Motor neuron (in vitro differentiated cells): ENCODE measurements around the gene EXOSC3. TPM values are rescaled to one million over a fixed set of nuclear protein-coding genes. Genes with fewer than 3 reads are reported as not detected.
"Not testable (repeated sequence)": the region's sequence is repeated elsewhere in the genome, so short reads cannot be mapped to it uniquely, and the experiment has no call there.

ENCODE experiments used
- ATAC-seq, 8 experiments: fragments of 200-7000 bp; cut with Tn5 transposase; replicated peaks in 6 of 8; 2 replicates each; pipeline ENCODE4 v1.8.0; 2021; ENCODE audit warnings: mild to moderate bottlenecking in 8 of 8, moderate library complexity in 8 of 8
- H3K27ac ChIP-seq, 2 donors: fragments of 250-450 bp; sonication (Bioruptor Pico); 2 replicates each; pipeline ENCODE4 v1.9.0; 2021; ENCODE audit warnings: antibody characterized with exemption in 2 of 2, mild to moderate bottlenecking in 2 of 2, moderate library complexity in 1 of 2
- H3K4me1 ChIP-seq, 2 donors: fragments of 250-450 bp; sonication (Bioruptor Pico); replicated peaks in 1 of 2; 2 replicates each; pipeline ENCODE4 v1.6.1; 2021; ENCODE audit warnings: antibody characterized with exemption in 2 of 2, mild to moderate bottlenecking in 2 of 2, moderate library complexity in 1 of 2
- H3K4me3 ChIP-seq, 5 donors: fragments of 250-450 bp; sonication (Bioruptor Pico); 2 replicates each; pipeline ENCODE4 v1.9.0; 2021; ENCODE audit warnings: antibody characterized with exemption in 5 of 5, mild to moderate bottlenecking in 5 of 5, moderate library complexity in 4 of 5
- WGBS, 10 experiments: fragments of 450-650 bp; shearing (Covaris generic); methylation state at CpG; one replicate each; pipeline ENCODE4 v1.0.0; 2022; 5-methylcytosine and 5-hydroxymethylcytosine counted together
- in situ Hi-C, 9 experiments: fragments of 400-800 bp; cut with MboI; loops; one replicate each; pipeline ENCODE4 v1.15.0; 2021; ENCODE audit warnings: low sequenced_read_pairs in 9 of 9, low pct_unique_long_range_greater_than_20kb in 2 of 9; ENCODE audit not compliant: unreplicated experiment in 9 of 9
- total RNA-seq, 8 experiments: library from RNA; unstranded; fragments of 300-600 nt; gene quantifications; 2 replicates each; pipeline versions ENCODE4 v1.2.3 to v1.2.4, GENCODE V29; 2022

The EXOSC3 gene
- total RNA-seq, 8 experiments from 2014 or later, result 24.7 to 57.2 (median 43.2) TPM

DNA sequence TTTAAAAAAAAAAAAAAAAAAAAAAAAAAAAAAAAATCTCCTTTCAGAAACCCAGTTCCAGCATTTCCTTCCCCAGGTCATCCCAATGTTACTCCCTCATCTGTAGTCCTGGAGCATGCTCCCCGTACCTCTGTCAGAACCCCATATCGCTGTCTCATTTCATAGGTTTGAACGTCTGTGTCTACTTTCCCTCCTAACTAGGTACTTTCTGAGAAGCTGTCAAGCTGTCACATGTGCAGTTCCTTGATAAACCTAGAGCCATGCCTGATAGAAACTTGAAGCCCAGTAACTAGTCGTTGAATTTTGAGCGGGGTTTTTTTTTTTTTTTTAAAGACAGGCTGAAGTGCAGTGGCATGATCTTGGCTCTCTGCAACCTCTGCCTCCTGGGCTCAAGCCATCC lies 15.6 kb downstream of the EXOSC3 start:
- ATAC-seq, result no peak
- Histone ChIP-seq H3K4me1 (no peaks in the 10 kb centered on the region), H3K27ac (no peak overlapping the region), H3K4me3 (no peak overlapping the region)
- WGBS, 10 experiments, result 55 to 100% (median 90%) methylated on average over 1 to 5 of the region's 5 CpGs; no CpG with 5 or more reads in 1 of the 10 experiments
- in situ Hi-C loops, result loop anchor here in 1 of 9 experiments (25.0 kb wide), 1 partner anchor 182 kb away; the partner anchor contains the start of genes FBXO10 and TOMM5

GRCh38 chr9:37765263-37765662 lies 19.6 kb downstream of the EXOSC3 start:
- ATAC-seq, H3K4me1 ChIP-seq, H3K27ac ChIP-seq, H3K4me3 ChIP-seq: not testable (repeated sequence)
- 100% methylated on average over 1 of the region's 6 CpGs; no CpG with 5 or more reads in 9 of the 10 experiments for WGBS, 10 experiments
- in situ Hi-C loops, result loop anchor here in 1 of 9 experiments (25.0 kb wide), 1 partner anchor 178 kb away; the partner anchor contains the start of genes FBXO10 and TOMM5

GRCh38 chr9:37761511-37761910 lies 23.4 kb downstream of the EXOSC3 start:
- no peak for ATAC-seq
- in situ Hi-C loops, result loop anchor here in 1 of 9 experiments (25.0 kb wide), 1 partner anchor 174 kb away; the partner anchor contains the start of genes FBXO10 and TOMM5
- Histone ChIP-seq H3K27ac (no peak overlapping the region), H3K4me3 (no peak overlapping the region), H3K4me1 (no peaks in the 10 kb centered on the region)
- WGBS, 10 experiments, result 13 to 86% (median 59%) methylated on average over 1 to 3 of the region's 3 CpGs; no CpG with 5 or more reads in 4 of the 10 experiments

DNA sequence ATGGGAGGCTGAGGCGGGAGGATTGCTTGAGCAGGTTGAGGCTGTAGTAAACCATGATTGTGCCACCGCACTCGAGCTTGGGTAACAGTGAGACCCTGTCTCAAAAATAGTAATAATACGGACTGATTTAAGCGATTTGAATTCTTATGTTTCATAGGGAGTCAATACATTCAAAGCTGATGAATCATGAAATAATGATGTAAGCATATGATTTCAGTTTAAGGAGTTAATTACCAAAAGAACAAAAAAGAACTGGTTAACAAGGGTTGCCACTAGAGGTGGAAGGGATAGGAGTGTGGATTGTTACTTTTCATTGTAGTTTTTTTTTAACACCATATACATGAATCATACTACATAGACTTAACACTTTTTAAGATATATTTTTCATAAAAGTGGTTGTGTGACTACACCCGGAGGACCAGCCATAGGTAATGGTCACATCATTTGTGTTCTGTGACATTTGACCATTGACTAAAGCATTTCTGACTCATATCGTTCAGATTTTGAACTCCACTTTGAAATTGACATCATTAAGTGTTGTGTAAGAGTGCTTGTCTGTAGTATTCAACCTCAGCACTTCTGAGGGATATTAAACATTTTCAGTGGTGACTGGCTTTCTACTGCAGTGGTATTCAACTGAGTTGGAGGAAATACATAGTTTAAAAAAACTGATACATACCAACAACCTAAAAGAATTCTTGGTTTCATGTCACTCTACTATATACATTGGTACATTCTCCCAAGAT lies 24.3 kb downstream of the EXOSC3 start:
- H3K4me3 ChIP-seq, result no peak overlapping the region
- H3K4me1 ChIP-seq, result no peaks in the 10 kb centered on the region
- peak in 4 of 8 experiments; percentile 21 to 88 (median 59) for ATAC-seq
- H3K27ac ChIP-seq, result no peak overlapping the region
- in situ Hi-C loops, result loop anchor here in 1 of 9 experiments (25.0 kb wide), 1 partner anchor 173 kb away; the partner anchor contains the start of genes FBXO10 and TOMM5
- 43 to 100% (median 88%) methylated on average over 2 to 7 of the region's 7 CpGs for WGBS, 10 experiments

DNA sequence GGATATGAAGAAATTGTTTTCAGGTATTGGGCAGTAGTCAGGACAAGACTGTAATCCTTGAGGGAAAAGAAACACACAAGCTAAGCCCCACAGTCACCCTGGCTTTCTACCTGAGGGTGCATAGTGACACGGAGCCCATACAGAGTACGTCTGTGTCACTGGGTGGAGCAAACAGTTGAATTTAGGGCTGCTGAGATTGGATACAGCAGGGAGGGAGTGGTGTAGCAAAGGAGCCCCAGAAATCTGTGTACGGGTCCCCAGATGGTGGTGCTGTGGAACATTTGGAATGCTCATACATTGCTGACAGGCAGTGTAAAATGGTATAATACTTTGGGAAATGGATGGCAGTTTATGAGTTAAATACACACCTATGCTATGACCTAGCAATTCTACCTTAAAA lies 26.1 kb downstream of the EXOSC3 start:
- no peak overlapping the region for H3K4me3 ChIP-seq
- no peak overlapping the region for H3K27ac ChIP-seq
- WGBS, 10 experiments, result 0 to 100% (median 80%) methylated on average over 1 to 3 of the region's 3 CpGs; no CpG with 5 or more reads in 4 of the 10 experiments
- in situ Hi-C loops, result loop anchor here in 1 of 9 experiments (25.0 kb wide), 1 partner anchor 171 kb away; the partner anchor contains the start of genes FBXO10 and TOMM5
- peaks cover 2 to 4% of the 10 kb centered on the region in 2 donors for H3K4me1 ChIP-seq
- ATAC-seq, result no peak

- Histone ChIP-seq H3K4me3 (peak within 1 kb of the TSS; percentile 56 to 92 (median 74)), H3K4me1 (peaks cover 2 to 4% of the 10 kb centered on the region in 2 donors), H3K27ac (no peak within 1 kb of the TSS)
- in situ Hi-C loops, result loop anchor here in 1 of 9 experiments (25.0 kb wide), 1 partner anchor 166 kb away; the partner anchor contains the start of genes FBXO10 and TOMM5
- WGBS, 10 experiments, result 0 to 100% (median 20%) methylated on average over 1 to 9 of the region's 40 CpGs; no CpG with 5 or more reads in 3 of the 10 experiments
- ATAC-seq, result peak; percentile 93 to 98 (median 95)
Measured at GRCh38 chr9:37753489-37754190, 31.2 kb downstream of the EXOSC3 start, which contains the start of gene TRMT10B. Gene TRMT10B (plus strand): TSS chr9:37753805. CDS start chr9:37761932, 8,127 bp downstream.

GRCh38 chr9:37752642-37753488 lies 32.0 kb downstream of the EXOSC3 start:
- no peak for ATAC-seq
- Histone ChIP-seq H3K4me1 (peaks cover 2 to 4% of the 10 kb centered on the region in 2 donors), H3K4me3 (peak overlapping the region; percentile 56 to 92 (median 74)), H3K27ac (no peak overlapping the region)
- in situ Hi-C loops, result loop anchor here in 1 of 9 experiments (25.0 kb wide), 1 partner anchor 166 kb away; the partner anchor contains the start of genes FBXO10 and TOMM5
- WGBS, 10 experiments, result 78 to 100% (median 89%) methylated on average over 1 to 17 of the region's 29 CpGs; no CpG with 5 or more reads in 2 of the 10 experiments

DNA sequence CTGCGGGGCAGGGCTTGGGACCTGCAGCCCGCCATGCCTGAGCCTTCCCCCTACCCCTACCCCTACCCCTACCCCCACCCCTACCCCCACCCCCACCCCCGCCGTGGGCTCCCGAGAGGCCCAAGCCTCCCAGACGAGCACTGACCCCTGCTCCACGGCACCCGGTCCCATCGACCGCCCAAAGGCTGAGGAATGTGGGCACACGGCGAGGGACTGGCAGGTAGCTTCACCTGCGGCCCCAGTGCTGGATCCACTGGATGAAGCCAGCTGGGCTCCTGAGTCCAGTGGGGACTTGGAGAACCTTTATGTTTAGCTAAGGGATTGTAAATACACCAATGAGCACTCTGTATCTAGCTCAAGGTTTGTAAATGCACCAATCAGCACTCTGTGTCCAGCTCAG lies 32.8 kb downstream of the EXOSC3 start:
- H3K4me1 ChIP-seq, ATAC-seq, H3K4me3 ChIP-seq, H3K27ac ChIP-seq: not testable (repeated sequence)
- 100% methylated on average over 1 of the region's 13 CpGs; no CpG with 5 or more reads in 9 of the 10 experiments for WGBS, 10 experiments
- in situ Hi-C loops, result loop anchor here in 1 of 9 experiments (25.0 kb wide), 1 partner anchor 165 kb away; the partner anchor contains the start of genes FBXO10 and TOMM5

- not testable (repeated sequence) for H3K27ac ChIP-seq, H3K4me1 ChIP-seq, ATAC-seq, H3K4me3 ChIP-seq
- 80 to 100% (median 83%) methylated on average over 1 to 4 of the region's 30 CpGs; no CpG with 5 or more reads in 7 of the 10 experiments for WGBS, 10 experiments
- in situ Hi-C loops, result loop anchor here in 1 of 9 experiments (25.0 kb wide), 1 partner anchor 164 kb away; the partner anchor contains the start of genes FBXO10 and TOMM5
Measured at GRCh38 chr9:37751704-37752103, 33.2 kb downstream of the EXOSC3 start.

DNA sequence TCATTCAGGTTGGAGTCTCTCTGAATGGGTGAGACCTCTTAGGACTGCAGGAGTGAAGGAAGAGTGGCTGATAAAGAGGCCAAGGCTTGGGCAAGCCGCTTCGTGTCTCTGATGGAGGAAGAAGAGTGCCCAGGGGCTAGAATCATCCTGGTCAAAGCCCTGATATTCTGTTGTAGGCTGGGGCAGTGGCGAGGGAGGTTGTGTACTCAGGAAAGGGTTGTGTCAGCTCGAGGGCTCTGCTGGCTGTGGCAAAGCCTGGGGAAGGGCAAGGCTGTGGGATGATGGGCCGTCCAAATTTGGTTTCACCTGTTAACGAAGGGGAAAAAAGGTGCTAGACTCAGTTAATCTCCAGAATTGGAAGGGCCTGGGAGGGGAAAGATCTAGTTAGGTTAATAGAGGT lies 33.7 kb downstream of the EXOSC3 start:
- Histone ChIP-seq H3K4me1 (peaks cover 2 to 4% of the 10 kb centered on the region in 2 donors), H3K27ac (no peak overlapping the region), H3K4me3 (no peak overlapping the region)
- in situ Hi-C loops, result loop anchor here in 1 of 9 experiments (25.0 kb wide), 1 partner anchor 164 kb away; the partner anchor contains the start of genes FBXO10 and TOMM5
- 59 to 85% (median 75%) methylated on average over 2 to 6 of the region's 6 CpGs; no CpG with 5 or more reads in 3 of the 10 experiments for WGBS, 10 experiments
- no peak for ATAC-seq

GRCh38 chr9:37749129-37749528 lies 35.7 kb downstream of the EXOSC3 start:
- in situ Hi-C loops, result no loop called here
- no peak overlapping the region for H3K27ac ChIP-seq
- WGBS, 10 experiments, result 8 to 100% (median 56%) methylated on average over 1 to 5 of the region's 5 CpGs
- no peak overlapping the region for H3K4me3 ChIP-seq
- no peak for ATAC-seq
- no peaks in the 10 kb centered on the region for H3K4me1 ChIP-seq
